CD8-positive, alpha-beta memory T cell (primary cell): Measurements from ENCODE around the gene SH2B3. TPM values are rescaled to one million over a fixed set of nuclear protein-coding genes. Genes with fewer than 3 reads are reported as not detected.

Experiments
- CTCF ChIA-PET: fragments of 350-600 bp; sonication (Branson Sonifier 250); formaldehyde crosslinking; loops from one replicate; lab custom pipeline; 2021; ENCODE audit warnings: antibody characterized with exemption; lab: Charles Lee
- POLR2A ChIA-PET: fragments of 350-600 bp; sonication (Branson Sonifier 250); formaldehyde crosslinking; loops from one replicate; lab custom pipeline; 2021; ENCODE audit warnings: antibody characterized with exemption; lab: Charles Lee
- DNase-seq, 5 donors: peaks; one replicate each; pipeline versions ENCODE4 v3.0.0 to v3.0.0-alpha.2; 2020 to 2022; ENCODE audit warnings: mixed read lengths in 1 of 5
- H3K27ac ChIP-seq: one replicate; pipeline ENCODE4 v1.7.0; 2013; ENCODE audit warnings: low read depth, mild to moderate bottlenecking, low read length, moderate library complexity
- H3K27me3 ChIP-seq: 2 replicates; pipeline ENCODE4 v1.7.0; 2013; ENCODE audit warnings: low read length, mild to moderate bottlenecking; ENCODE audit not compliant: insufficient read depth, poor library complexity, severe bottlenecking
- H3K36me3 ChIP-seq: 2 replicates; pipeline ENCODE4 v1.7.0; 2013; ENCODE audit warnings: mild to moderate bottlenecking, low read length, moderate library complexity; ENCODE audit not compliant: insufficient read depth
- H3K4me1 ChIP-seq: 2 replicates; pipeline ENCODE4 v1.7.0; 2013; ENCODE audit warnings: mild to moderate bottlenecking, low read length, moderate library complexity; ENCODE audit not compliant: insufficient read depth
- H3K4me3 ChIP-seq: 2 replicates; pipeline ENCODE4 v1.7.0; 2013; ENCODE audit warnings: mild to moderate bottlenecking, low read length
- H3K9me3 ChIP-seq: 2 replicates; pipeline ENCODE4 v1.7.0; 2013; ENCODE audit warnings: mild to moderate bottlenecking, low read length
- H3K27ac Mint-ChIP-seq, 8 donors: one replicate each; pipeline ENCODE4 v1.8.0; 2020 to 2021; ENCODE audit warnings: mixed read lengths in 8 of 8, mild to moderate bottlenecking in 6 of 8, inconsistent platforms in 3 of 8, moderate library complexity in 3 of 8
- H3K27me3 Mint-ChIP-seq, 2 donors: one replicate each; pipeline ENCODE4 v1.8.0; 2020 to 2021; ENCODE audit warnings: mixed read lengths in 2 of 2, mild to moderate bottlenecking in 1 of 2, moderate library complexity in 1 of 2
- H3K36me3 Mint-ChIP-seq, 3 donors: one replicate each; pipeline ENCODE4 v1.8.0; 2020 to 2021; ENCODE audit warnings: mixed read lengths in 3 of 3, inconsistent platforms in 1 of 3, mild to moderate bottlenecking in 1 of 3
- H3K4me1 Mint-ChIP-seq, 3 donors: one replicate each; pipeline ENCODE4 v1.8.0; 2020 to 2021; ENCODE audit warnings: mixed read lengths in 3 of 3, inconsistent platforms in 1 of 3, mild to moderate bottlenecking in 1 of 3
- H3K4me3 Mint-ChIP-seq, 7 donors: one replicate each; pipeline ENCODE4 v1.8.0; 2020 to 2021; ENCODE audit warnings: mixed read lengths in 7 of 7, mild to moderate bottlenecking in 6 of 7, moderate library complexity in 4 of 7, inconsistent platforms in 2 of 7
- H3K9me3 Mint-ChIP-seq, 5 donors: one replicate each; pipeline ENCODE4 v1.8.0; 2020 to 2022; ENCODE audit warnings: mixed read lengths in 5 of 5, mild to moderate bottlenecking in 3 of 5, moderate library complexity in 2 of 5, inconsistent platforms in 1 of 5
- polyA plus RNA-seq: library from polyadenylated mRNA; unstranded; fragments of 300-500 nt; fragmentation: Illumina TruSeq; gene quantifications from one replicate; pipeline ENCODE4 v1.2.3, GENCODE V29; 2021
- total RNA-seq, 2 experiments: library from RNA; stranded (reverse); gene quantifications; one replicate each; pipeline ENCODE4 v1.2.3, GENCODE V29; 2021

SH2B3 gene
- total and polyA plus RNA-seq, 3 experiments from 2014 or later: 11.1 to 48.9 (median 46.8) TPM

DNA sequence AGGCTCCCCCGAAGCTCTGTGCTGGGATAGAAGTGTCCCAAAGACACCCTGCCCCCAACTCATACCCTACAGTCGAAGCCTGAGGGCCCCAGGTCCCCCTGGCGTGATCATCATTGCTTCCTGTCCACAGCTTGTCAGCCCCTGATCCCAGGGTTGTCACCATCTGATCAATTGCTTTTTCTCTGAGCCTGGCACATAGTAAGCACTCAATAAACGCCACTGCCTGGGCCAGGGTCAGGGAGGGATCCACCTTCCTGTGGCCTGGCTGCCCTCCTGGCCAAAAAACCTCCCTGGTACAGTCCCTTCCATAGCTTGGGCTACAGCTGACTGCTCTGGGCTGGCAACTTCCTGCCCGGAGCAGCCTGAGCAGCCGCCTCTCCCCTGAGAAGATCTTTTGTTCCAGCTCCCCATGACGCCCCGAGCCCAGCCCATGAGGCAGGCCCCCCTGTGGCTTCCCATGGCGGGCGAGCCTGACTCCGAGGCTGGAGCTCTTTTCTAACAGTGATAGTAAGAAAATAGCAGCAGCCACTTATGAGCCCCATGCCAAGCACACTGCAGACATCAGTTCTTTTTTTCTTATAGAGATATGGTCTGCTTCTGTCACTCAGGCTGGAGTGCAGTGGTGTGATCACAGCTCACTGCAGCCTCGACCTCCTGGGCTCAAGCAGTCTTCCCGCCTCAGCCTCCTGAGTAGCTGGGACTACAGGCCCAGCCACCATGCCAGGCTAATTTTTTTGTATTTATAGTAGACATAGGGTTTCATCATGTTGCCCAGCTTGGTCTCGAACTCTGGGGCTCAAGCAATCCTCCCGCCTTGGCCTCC is 6.5 kb downstream of the SH2B3 start:
- no peaks in the 10 kb centered on the region for H3K27me3 Mint-ChIP-seq
- CTCF ChIA-PET: interaction anchor here (0.6 to 27.8 kb wide), 8 partner anchors 8 to 55 kb away, joined by 3 to 1032 read pairs (median 5); no protein-coding TSS in a partner anchor
- peak overlapping the region in 6 of 7 donors; percentile 37 to 78 (median 65) for H3K4me3 Mint-ChIP-seq
- H3K36me3 ChIP-seq: no peaks in the 10 kb centered on the region
- H3K4me1 ChIP-seq: peaks cover 78% of the 10 kb centered on the region
- DNase-seq: no peak
- H3K9me3 Mint-ChIP-seq: no peaks in the 10 kb centered on the region
- H3K4me3 ChIP-seq: no peak overlapping the region
- H3K27ac ChIP-seq: peak overlapping the region; percentile 24
- no peaks in the 10 kb centered on the region for H3K27me3 ChIP-seq
- H3K27ac Mint-ChIP-seq: peak overlapping the region; percentile 76 to 98 (median 92)
- peaks cover 74 to 93% (median 83%) of the 10 kb centered on the region in 3 donors for H3K4me1 Mint-ChIP-seq
- POLR2A ChIA-PET: interaction anchor here (1.0 to 3.3 kb wide), 4 partner anchors 13 to 33 kb away, joined by 3 to 17 read pairs (median 6); no protein-coding TSS in a partner anchor
- H3K36me3 Mint-ChIP-seq: peaks cover 0 to 23% (median 11%) of the 10 kb centered on the region in 3 donors
- no peaks in the 10 kb centered on the region for H3K9me3 ChIP-seq

DNA sequence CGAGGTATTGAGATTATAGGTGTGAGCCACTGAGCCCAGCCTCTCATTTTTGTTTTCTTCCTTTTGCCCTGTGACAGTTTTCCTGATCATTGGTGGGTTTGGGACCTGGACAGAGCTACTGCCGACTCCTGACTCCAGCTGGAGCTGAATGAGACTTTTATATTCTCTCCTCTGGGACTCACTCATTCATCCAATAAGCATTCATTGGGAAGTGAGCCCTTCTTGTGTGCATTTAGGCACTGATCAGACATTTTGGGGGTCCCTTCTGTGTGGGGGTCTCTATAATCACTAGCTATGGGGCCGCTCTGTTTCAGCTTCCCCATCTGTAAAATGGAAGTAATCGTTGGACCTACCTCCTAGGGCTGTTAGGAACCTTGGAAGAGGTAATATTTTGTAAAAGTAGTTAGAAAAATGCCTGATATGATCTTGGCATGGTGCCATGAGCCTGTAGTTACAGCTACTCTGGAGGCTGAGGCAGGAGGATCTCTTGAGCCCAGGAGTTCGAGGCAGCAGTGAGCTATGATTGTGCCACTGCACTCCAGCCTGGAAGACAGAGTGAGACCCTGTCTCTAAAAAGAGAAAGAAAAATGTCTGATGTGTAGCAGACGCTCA is 7.2 kb downstream of the SH2B3 start:
- Histone ChIP-seq H3K4me3 (no peak overlapping the region), H3K27me3 (no peaks in the 10 kb centered on the region), H3K36me3 (no peaks in the 10 kb centered on the region), H3K4me1 (peaks cover 71% of the 10 kb centered on the region), H3K9me3 (no peaks in the 10 kb centered on the region), H3K27ac (no peak overlapping the region)
- no peak for DNase-seq
- peak overlapping the region; percentile 55 to 98 (median 92) for H3K27ac Mint-ChIP-seq
- H3K4me1 Mint-ChIP-seq: peaks cover 69 to 88% (median 78%) of the 10 kb centered on the region in 3 donors
- H3K27me3 Mint-ChIP-seq: no peaks in the 10 kb centered on the region
- no peaks in the 10 kb centered on the region for H3K9me3 Mint-ChIP-seq
- CTCF ChIA-PET: interaction anchor here (1.0 to 27.8 kb wide), 7 partner anchors 9 to 36 kb away, joined by 3 to 1032 read pairs (median 6); no protein-coding TSS in a partner anchor
- H3K4me3 Mint-ChIP-seq: peak overlapping the region; percentile 14 to 78 (median 37)
- POLR2A ChIA-PET: interaction anchor here (1.1 to 3.3 kb wide), 3 partner anchors 19 to 32 kb away, joined by 3 to 17 read pairs (median 8); no protein-coding TSS in a partner anchor
- peaks cover 0 to 27% (median 11%) of the 10 kb centered on the region in 3 donors for H3K36me3 Mint-ChIP-seq

DNA sequence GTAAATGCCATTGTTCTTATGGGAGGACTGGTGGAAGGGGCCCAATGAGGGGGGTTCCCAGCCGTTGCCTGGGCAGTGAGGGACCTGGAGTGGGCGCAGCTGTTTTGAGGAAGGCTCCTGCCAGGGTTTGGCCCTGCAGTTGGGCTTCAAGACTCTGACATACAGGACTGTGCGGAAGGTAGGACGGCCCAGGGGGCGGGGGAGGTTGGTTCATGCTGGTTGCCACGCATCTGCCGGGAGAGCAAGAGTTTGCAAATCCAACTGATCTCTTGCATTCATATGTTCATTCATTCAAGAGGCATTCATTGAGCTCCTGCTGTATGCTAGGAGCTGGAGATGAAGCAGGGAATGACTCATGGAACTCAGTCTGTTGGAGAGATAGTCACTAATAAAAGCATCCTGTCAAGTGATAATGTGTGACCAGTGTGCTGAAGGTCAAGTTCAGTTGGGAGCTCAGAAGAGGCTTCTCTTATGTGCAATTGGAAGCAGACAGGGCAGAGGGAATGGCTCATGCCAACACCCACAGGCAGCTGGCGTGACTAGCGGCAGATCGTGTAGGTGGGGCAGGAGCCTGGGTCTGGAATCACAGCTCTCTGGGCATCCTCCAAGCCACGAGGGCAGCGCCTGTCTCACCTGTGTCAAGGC is 7.8 kb downstream of the SH2B3 start:
- Mint-ChIP-seq H3K36me3 (peaks cover 0 to 27% (median 11%) of the 10 kb centered on the region in 3 donors), H3K27me3 (no peaks in the 10 kb centered on the region), H3K9me3 (no peaks in the 10 kb centered on the region), H3K4me3 (peak overlapping the region in 3 of 7 donors; percentile 21 to 33 (median 25)), H3K27ac (peak overlapping the region; percentile 55 to 98 (median 92)), H3K4me1 (peaks cover 63 to 82% (median 71%) of the 10 kb centered on the region in 3 donors)
- H3K9me3 ChIP-seq: no peaks in the 10 kb centered on the region
- CTCF ChIA-PET: interaction anchor here (0.9 to 27.8 kb wide), 7 partner anchors 9 to 35 kb away, joined by 3 to 1032 read pairs (median 6); no protein-coding TSS in a partner anchor
- H3K27me3 ChIP-seq: no peaks in the 10 kb centered on the region
- no peak for DNase-seq
- no peak overlapping the region for H3K4me3 ChIP-seq
- H3K27ac ChIP-seq: no peak overlapping the region
- H3K36me3 ChIP-seq: no peaks in the 10 kb centered on the region
- H3K4me1 ChIP-seq: peaks cover 65% of the 10 kb centered on the region
- POLR2A ChIA-PET: interaction anchor here (0.8 kb wide), 1 partner anchor 31 kb away, joined by 4 read pairs; no protein-coding TSS in a partner anchor

DNA sequence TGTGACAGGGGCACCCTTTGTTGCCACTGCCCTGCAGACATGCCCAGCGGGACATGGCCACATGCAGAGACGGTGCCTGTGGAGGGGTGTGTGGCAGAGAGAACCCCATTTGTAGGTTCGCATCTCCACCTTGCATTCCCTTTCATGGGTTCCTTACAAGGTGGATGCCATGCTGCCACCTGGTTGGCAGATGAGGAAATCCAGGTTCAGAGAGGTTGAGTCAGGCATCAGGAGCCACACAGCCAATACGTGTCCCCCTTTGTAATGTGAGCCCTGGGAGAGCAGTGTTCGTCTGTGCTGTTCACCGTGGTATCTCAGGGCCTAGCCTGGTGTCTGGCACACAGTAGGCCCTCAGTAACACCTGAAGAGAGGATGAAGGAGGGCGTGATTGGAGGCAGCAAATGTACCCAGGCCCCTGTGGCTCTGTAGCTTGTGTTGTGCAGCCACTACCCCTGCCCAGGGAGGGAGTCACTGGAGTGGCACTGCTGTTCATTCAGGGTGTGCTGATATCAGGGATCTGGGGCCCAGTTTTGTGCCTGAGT is 9.1 kb downstream of the SH2B3 start:
- Mint-ChIP-seq H3K9me3 (no peaks in the 10 kb centered on the region), H3K27me3 (no peaks in the 10 kb centered on the region), H3K4me3 (peak overlapping the region in 1 of 7 donors; percentile 54), H3K27ac (peak overlapping the region; percentile 32 to 87 (median 80)), H3K36me3 (peaks cover 0 to 35% (median 14%) of the 10 kb centered on the region in 3 donors), H3K4me1 (peaks cover 54 to 75% (median 64%) of the 10 kb centered on the region in 3 donors)
- ChIA-PET CTCF (interaction anchor here (27.8 kb wide), 1 partner anchor 34 kb away, joined by 1032 read pairs; no protein-coding TSS in a partner anchor), POLR2A (no interaction called here)
- DNase-seq: no peak
- Histone ChIP-seq H3K36me3 (peaks cover 5% of the 10 kb centered on the region), H3K27ac (no peak overlapping the region), H3K27me3 (no peaks in the 10 kb centered on the region), H3K9me3 (no peaks in the 10 kb centered on the region), H3K4me3 (no peak overlapping the region), H3K4me1 (peaks cover 52% of the 10 kb centered on the region)

DNA sequence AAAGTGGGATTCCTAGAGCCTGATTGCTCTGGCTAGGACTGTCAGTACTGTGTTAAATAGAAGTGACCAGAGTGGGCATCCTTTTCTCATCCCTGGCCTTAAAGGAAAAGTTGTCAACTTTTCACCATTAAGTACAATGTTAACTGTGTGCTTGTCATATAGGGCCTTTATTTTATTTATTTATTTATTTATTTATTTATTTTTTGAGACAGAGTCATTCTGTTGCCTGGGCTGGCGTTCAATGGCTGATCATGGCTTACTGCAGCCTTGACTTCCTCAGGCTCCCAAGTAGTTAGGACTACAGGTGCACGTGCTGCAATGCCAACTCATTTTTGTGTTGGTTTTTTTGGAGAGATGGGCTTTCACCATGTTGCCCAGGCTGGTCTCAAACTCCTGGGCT is 11.6 kb downstream of the SH2B3 start:
- Mint-ChIP-seq H3K36me3 (peaks cover 0 to 56% (median 18%) of the 10 kb centered on the region in 3 donors), H3K27ac (peak overlapping the region in 7 of 8 donors; percentile 23 to 83 (median 43)), H3K4me1 (peaks cover 43 to 61% (median 44%) of the 10 kb centered on the region in 3 donors), H3K9me3 (no peaks in the 10 kb centered on the region), H3K27me3 (no peaks in the 10 kb centered on the region), H3K4me3 (no peak overlapping the region)
- Histone ChIP-seq H3K9me3 (no peaks in the 10 kb centered on the region), H3K27me3 (no peaks in the 10 kb centered on the region), H3K36me3 (peaks cover 12% of the 10 kb centered on the region), H3K4me1 (peaks cover 27% of the 10 kb centered on the region), H3K4me3 (no peak overlapping the region), H3K27ac (no peak overlapping the region)
- ChIA-PET CTCF (no interaction called here), POLR2A (no interaction called here)
- no peak for DNase-seq

DNA sequence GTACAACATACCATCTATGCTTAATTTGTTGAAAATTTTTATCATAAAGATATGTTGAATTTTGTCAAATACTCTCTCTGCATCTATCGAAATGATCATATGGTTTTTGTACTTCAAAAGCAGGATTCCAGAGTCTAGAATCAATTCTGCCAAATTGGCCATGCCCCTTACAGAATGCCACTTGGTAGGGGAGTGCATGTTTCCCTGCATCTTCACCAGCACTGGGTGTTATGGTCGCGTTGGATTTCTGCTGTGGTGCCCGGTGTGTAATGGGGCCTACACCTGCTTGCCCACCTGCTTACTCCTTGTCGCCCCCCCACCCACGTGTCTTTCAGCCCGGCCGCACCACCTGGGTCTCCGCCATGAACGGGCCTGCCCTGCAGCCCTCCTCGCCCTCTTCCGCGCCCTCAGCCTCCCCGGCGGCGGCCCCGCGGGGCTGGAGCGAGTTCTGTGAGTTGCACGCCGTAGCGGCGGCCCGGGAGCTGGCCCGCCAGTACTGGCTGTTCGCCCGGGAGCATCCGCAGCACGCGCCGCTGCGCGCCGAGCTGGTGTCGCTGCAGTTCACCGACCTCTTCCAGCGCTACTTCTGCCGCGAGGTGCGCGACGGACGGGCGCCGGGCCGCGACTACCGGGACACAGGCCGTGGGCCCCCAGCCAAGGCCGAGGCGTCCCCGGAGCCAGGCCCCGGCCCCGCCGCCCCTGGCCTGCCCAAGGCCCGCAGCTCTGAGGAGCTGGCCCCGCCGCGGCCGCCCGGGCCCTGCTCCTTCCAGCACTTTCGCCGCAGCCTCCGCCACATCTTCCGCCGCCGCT is 12.3 kb downstream of the SH2B3 start:
- POLR2A ChIA-PET: no interaction called here
- Mint-ChIP-seq H3K27ac (peak overlapping the region in 3 of 8 donors; percentile 23 to 73 (median 42)), H3K36me3 (peaks cover 0 to 59% (median 19%) of the 10 kb centered on the region in 3 donors), H3K4me1 (peaks cover 37 to 56% (median 38%) of the 10 kb centered on the region in 3 donors), H3K4me3 (no peak overlapping the region), H3K27me3 (no peaks in the 10 kb centered on the region), H3K9me3 (no peaks in the 10 kb centered on the region)
- peaks cover 20% of the 10 kb centered on the region for H3K4me1 ChIP-seq
- DNase-seq: no peak
- CTCF ChIA-PET: interaction anchor here (2.3 to 3.6 kb wide), 2 partner anchors 17 to 21 kb away, joined by 9 to 16 read pairs; no protein-coding TSS in a partner anchor
- H3K4me3 ChIP-seq: no peak overlapping the region
- no peak overlapping the region for H3K27ac ChIP-seq
- peaks cover 12% of the 10 kb centered on the region for H3K36me3 ChIP-seq
- H3K9me3 ChIP-seq: no peaks in the 10 kb centered on the region
- no peaks in the 10 kb centered on the region for H3K27me3 ChIP-seq

DNA sequence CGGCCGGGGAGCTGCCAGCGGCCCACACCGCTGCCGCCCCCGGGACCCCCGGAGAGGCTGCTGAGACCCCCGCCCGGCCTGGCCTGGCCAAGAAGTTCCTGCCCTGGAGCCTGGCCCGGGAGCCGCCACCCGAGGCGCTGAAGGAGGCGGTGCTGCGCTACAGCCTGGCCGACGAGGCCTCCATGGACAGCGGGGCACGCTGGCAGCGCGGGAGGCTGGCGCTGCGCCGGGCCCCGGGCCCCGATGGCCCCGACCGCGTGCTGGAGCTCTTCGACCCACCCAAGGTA is 12.8 kb downstream of the SH2B3 start:
- Histone ChIP-seq H3K36me3 (peaks cover 12% of the 10 kb centered on the region), H3K4me1 (peaks cover 15% of the 10 kb centered on the region), H3K27me3 (no peaks in the 10 kb centered on the region), H3K4me3 (no peak overlapping the region), H3K9me3 (no peaks in the 10 kb centered on the region), H3K27ac (no peak overlapping the region)
- no peak overlapping the region for H3K27ac Mint-ChIP-seq
- H3K4me1 Mint-ChIP-seq: peaks cover 32 to 53% (median 34%) of the 10 kb centered on the region in 3 donors
- H3K9me3 Mint-ChIP-seq: no peaks in the 10 kb centered on the region
- H3K4me3 Mint-ChIP-seq: no peak overlapping the region
- CTCF ChIA-PET: interaction anchor here (2.3 to 3.6 kb wide), 2 partner anchors 16 to 22 kb away, joined by 9 to 16 read pairs; no protein-coding TSS in a partner anchor
- DNase-seq: no peak
- H3K27me3 Mint-ChIP-seq: no peaks in the 10 kb centered on the region
- peaks cover 0 to 56% (median 15%) of the 10 kb centered on the region in 3 donors for H3K36me3 Mint-ChIP-seq
- POLR2A ChIA-PET: no interaction called here
